Right kidney (tissue), 1 donor: Measurements from ENCODE around the gene NCAM1.
"Not testable (repeated sequence)": the region's sequence is repeated elsewhere in the genome, so short reads cannot be mapped to it uniquely, and the experiment has no call there.

Source experiments
- DNase-seq: peaks from one replicate; pipeline ENCODE4 v3.0.0-alpha.2; 2016

NCAM1 gene

DNA sequence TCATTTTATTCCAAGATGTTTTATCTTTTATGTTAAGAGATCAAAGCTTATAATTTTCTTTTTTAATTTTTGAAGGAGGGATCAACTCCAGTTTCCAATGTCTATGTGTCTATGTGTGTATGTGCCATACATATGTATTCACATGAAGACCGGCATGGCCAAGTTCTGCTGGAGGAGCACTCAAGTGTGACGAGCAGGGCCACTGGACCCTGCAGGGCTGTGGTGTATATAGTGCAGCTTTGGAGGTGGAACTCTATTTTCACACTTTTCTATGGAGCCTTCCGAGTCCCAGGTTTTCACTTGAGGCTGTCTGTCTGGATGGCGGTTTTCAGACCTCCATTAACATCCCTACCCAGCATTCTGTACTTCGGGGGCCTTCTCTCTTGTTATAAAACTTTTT, 316.7 kb downstream of the NCAM1 start:
- no peak for DNase-seq

DNA sequence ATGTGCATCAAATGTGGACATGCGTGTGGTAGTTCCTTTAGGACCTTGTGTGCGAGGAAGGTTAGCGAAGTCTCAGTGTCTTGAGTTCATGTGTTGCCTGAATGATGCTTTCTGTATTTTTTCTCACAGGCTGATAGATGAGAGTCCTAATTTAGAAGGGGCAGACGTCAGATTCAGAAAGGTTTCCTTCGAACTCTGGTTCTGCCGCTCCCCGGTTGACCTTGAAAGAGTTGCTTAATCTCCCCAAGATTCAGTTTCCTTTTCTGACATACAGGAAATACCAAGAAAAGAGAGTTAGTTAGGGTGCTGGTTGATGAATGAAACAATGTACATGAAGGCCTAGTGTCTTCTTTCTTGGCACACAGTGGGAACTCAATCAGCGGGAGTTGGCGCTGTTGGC, 317.3 kb downstream of the NCAM1 start:
- no peak for DNase-seq

DNA sequence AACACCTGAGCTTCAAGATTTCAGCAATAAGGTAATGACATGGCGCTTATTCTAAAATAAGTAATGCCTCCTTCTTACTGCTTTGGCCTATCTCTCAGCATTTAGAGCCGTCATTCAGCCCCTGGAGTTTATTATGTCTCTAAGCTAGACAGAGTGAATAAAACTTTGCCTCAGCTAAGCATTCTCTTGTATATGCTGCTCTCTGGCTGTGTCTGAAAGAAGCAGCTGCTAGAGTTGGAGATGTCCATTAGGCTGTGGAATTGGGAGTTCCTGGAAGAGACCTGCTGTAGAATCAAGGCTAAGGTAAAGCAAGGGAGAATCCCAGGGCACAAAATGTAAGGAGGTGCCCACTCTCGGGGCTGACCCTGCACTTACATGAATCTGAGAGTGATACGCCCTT, 317.7 kb downstream of the NCAM1 start:
- no peak for DNase-seq

GRCh38 chr11:113279591-113279990, 318.4 kb downstream of the NCAM1 start:
- DNase-seq, result no peak

DNA sequence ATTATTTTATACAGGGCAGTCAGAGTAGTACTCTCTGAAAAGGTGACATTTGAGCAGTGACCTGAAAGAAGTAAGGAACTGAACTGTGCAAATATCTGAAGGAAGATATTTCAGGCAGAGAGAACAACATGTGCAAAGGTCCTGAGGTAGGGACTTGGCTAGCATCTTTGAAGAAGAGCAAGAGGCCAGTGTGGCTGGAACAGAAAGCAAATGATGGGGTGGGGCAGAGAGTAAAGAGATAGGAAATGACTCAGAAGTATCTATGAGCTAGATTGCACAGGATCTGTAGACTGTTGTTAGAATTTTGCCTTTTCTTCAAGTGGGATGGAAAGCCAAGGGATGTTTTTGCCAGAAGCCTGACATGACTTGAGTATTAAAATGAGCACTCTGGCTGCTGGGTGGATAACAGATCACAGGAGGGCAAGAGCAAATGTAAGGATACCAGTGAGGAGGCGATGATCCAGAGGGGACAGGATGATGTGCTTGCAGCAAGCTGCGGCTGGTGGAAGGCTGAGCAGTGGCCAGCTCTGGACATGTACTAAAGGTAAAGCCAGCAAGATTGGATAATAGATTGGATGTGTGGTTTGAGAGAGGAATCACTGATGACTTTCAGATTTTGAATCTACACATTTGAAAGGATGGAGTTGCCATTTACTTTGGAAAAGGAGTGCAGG, 320.0 kb downstream of the NCAM1 start:
- DNase-seq, result no peak

DNA sequence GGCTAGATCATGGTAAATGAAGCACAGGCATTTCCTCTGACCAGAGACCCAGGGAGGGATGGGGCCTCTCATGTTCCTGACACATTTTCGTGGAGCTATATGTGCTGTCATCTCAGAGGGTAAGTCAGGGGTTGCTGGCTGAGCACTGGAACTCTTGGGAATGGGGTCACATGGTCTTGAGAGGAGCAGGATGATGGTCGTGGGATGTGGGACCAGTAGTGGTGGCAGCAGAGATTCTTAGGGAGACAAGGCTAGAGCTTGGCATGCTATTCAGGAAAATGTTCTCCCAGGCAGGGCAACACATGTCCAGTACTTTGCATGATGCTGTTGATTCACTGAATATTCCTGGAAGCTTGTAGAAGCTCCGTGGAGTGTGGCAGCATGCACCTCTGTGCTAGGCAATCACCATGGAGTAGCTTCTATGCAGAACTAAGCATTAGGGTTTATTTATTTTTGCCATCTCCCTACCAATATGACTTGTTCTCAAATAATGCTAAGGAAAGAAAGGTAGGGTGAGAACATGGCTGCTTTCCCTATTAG, 321.7 kb downstream of the NCAM1 start:
- no peak for DNase-seq

GRCh38 chr11:113283881-113284280, 322.7 kb downstream of the NCAM1 start:
- no peak for DNase-seq

DNA sequence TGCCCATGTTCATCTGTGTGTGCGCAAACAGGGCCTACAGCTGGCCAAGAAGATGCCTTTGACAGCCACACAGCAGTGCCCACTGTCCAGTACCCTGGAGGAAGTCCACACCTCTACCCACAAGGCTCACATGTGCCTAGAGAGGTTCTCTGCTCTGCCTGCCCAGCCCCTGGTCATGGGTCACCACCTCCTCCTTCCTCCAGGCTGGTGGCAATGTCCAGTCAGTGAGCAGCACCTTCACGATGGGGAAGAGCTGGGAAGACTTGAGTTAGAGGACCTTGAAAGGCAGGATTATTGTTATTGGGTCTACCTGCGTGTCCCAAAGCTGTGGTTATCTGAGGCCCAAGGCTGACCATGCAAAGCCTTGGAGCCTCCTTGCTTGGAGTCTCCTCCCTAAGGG, 324.8 kb downstream of the NCAM1 start:
- no peak for DNase-seq

- no peak for DNase-seq
Measured at GRCh38 chr11:113286509-113287497, 325.6 kb downstream of the NCAM1 start.

DNA sequence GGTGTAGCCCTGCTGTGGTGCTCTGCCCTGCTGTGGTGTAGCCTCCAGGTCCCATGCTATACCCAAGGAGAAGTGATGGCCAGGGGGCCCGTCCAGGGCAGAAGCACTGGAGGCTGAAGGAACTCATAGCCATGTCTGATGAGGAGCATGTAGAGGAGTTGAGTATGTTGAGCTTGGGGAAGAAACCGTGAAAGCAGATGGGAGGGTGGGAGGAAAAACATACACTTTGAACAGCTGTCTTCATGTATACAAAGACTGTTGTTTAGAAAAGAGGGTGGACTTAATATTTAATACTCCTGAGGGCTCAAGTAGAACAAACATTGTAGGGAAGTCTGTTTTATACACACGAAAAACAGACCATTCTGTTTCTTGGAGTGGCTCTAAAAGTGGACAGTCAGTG, 326.6 kb downstream of the NCAM1 start:
- DNase-seq, result no peak

GRCh38 chr11:113288286-113288863, 327.2 kb downstream of the NCAM1 start:
- DNase-seq, result no peak

DNA sequence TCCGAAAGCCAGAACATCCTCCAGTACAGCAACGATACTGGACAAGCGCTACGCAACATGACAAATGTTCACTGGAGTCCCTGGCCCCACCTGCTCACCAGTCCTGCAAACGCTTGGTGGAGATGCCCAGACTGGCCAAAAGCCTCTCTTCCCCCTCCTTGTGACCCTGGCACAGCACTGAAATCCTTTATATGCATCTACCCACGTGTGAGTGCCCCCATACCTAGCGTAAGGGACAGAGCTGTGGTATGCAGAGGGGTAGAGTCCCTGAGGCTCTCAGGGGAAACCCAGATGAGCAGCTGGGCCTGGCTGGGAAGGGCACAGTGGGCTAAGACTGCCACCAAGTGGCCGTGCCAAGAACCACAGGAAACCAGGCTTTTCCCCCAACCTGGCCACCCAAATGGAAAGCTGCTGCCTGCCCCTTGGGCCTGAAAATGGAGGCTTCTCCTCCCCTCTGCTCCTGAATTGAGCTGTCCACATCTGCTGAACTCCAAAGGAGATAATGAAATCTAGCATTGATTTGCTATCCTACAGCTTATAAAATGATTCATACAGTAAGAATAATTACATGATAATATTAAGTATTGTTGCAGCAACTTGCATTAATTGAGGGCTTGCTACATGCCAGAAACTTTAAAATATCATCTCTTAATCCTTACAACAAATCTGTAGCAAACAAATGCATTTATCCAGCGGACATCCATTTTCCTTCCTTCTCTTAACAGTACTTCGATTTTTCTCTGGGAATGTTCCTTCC, 328.4 kb downstream of the NCAM1 start:
- peak; percentile 62 for DNase-seq

- DNase-seq, result no peak
Measured at GRCh38 chr11:113293936-113294335, 332.7 kb downstream of the NCAM1 start.

GRCh38 chr11:113295993-113296392, 334.8 kb downstream of the NCAM1 start:
- DNase-seq, result no peak

GRCh38 chr11:113296447-113297205, 335.4 kb downstream of the NCAM1 start:
- DNase-seq, result no peak

DNA sequence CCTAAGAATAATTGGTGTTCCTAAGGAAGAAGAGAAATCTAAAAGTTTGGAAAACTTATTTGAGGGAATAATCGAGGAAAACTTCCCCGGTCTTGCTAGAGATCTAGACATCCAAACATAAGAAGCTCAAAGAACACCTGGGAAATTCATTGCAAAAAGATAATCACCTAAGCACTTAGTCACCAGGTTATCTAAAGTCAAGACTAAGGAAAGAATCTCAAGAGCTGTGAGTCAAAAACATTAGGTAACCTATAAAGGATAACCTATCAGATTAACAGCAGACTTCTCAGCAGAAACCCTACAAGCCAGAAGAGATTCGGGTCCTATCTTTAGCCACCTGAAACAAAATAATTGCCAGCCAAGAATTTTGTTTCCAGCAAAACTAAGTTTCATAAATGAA, 337.3 kb downstream of the NCAM1 start:
- DNase-seq, result not testable (repeated sequence)

GRCh38 chr11:113304916-113305315, 343.7 kb downstream of the NCAM1 start:
- no peak for DNase-seq

- peak; percentile 46 for DNase-seq
Measured at GRCh38 chr11:113305440-113306336, 344.5 kb downstream of the NCAM1 start.

GRCh38 chr11:113308601-113309000, 347.4 kb downstream of the NCAM1 start:
- DNase-seq, result no peak

DNA sequence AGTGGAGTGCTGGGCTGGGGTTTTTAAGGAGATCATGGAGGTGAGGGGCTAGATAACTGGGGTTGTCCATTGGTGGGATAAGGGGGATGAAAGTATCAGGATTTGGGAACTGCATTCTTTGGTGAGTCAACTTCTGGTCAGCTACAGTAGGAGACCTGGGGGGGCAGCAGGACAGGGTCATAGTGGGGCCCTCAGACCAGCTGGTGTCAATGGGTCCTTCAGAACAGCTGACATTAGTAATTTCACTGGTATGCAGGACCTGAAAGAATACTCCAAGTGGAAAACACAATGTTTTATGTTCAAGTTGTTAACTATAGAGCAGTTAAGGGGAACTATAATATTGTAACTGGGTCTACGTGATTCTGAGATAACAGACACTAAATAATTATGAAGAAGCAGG, 350.3 kb downstream of the NCAM1 start:
- no peak for DNase-seq
